ENCODE results near the gene WNT8A. TPM values are rescaled to one million over a fixed set of nuclear protein-coding genes. Genes with fewer than 3 reads are reported as not detected.
"Not testable (repeated sequence)": the region's sequence is repeated elsewhere in the genome, so short reads cannot be mapped to it uniquely, and the experiment has no call there.

The WNT8A gene
- total RNA-seq, 2 donors from 2014 or later = not detected

- peak in 1 of 2 donors; percentile 38 for TF ChIP-seq CTCF (IDR thresholded peaks at IDR 0.05)
- Histone ChIP-seq H3K27ac (no peak overlapping the region), H3K4me1 (no peaks in the 10 kb centered on the region), H3K4me3 (no peak overlapping the region), H3K36me3 (no peaks in the 10 kb centered on the region), H3K27me3 (no peaks in the 10 kb centered on the region), H3K9me3 (no peaks in the 10 kb centered on the region)
- no peak for DNase-seq (ENCODE audit: low spot score)
Measured at GRCh38 chr5:138065102-138065501, 18.7 kb upstream of the WNT8A start.

- no peak overlapping the region for H3K4me3 ChIP-seq
- H3K9me3 ChIP-seq = no peaks in the 10 kb centered on the region
- H3K36me3 ChIP-seq = no peaks in the 10 kb centered on the region
- DNase-seq (ENCODE audit: low spot score) = no peak
- no peak overlapping the region for H3K27ac ChIP-seq
- H3K4me1 ChIP-seq = no peaks in the 10 kb centered on the region
- no peak for TF ChIP-seq CTCF (IDR thresholded peaks at IDR 0.05)
- H3K27me3 ChIP-seq = no peaks in the 10 kb centered on the region
Measured at GRCh38 chr5:138067945-138068344, 15.9 kb upstream of the WNT8A start.

GRCh38 chr5:138068742-138069600, 14.9 kb upstream of the WNT8A start:
- no peak overlapping the region for H3K4me3 ChIP-seq
- no peaks in the 10 kb centered on the region for H3K27me3 ChIP-seq
- no peaks in the 10 kb centered on the region for H3K4me1 ChIP-seq
- peak; percentile 80 for DNase-seq (ENCODE audit: low spot score)
- H3K36me3 ChIP-seq = no peaks in the 10 kb centered on the region
- no peaks in the 10 kb centered on the region for H3K9me3 ChIP-seq
- TF ChIP-seq CTCF (IDR thresholded peaks at IDR 0.05) = peak; percentile 58 to 87
- no peak overlapping the region for H3K27ac ChIP-seq

GRCh38 chr5:138070026-138070425, 13.8 kb upstream of the WNT8A start:
- H3K4me3 ChIP-seq; H3K27ac ChIP-seq; H3K4me1 ChIP-seq; H3K36me3 ChIP-seq; DNase-seq (ENCODE audit: low spot score); H3K27me3 ChIP-seq; H3K9me3 ChIP-seq: not testable (repeated sequence)

GRCh38 chr5:138077064-138077696, 6.7 kb upstream of the WNT8A start:
- Histone ChIP-seq H3K9me3 (no peaks in the 10 kb centered on the region), H3K36me3 (no peaks in the 10 kb centered on the region), H3K27me3 (no peaks in the 10 kb centered on the region), H3K27ac (no peak overlapping the region), H3K4me3 (no peak overlapping the region), H3K4me1 (no peaks in the 10 kb centered on the region)
- DNase-seq (ENCODE audit: low spot score) = no peak
- peak; percentile 82 to 83 for TF ChIP-seq CTCF (IDR thresholded peaks at IDR 0.05)

- TF ChIP-seq CTCF (IDR thresholded peaks at IDR 0.05) = no peak
- no peak for DNase-seq (ENCODE audit: low spot score)
- no peak overlapping the region for H3K27ac ChIP-seq
- no peaks in the 10 kb centered on the region for H3K36me3 ChIP-seq
- no peaks in the 10 kb centered on the region for H3K4me1 ChIP-seq
- H3K4me3 ChIP-seq = no peak overlapping the region
- H3K27me3 ChIP-seq = no peaks in the 10 kb centered on the region
- H3K9me3 ChIP-seq = no peaks in the 10 kb centered on the region
Measured at GRCh38 chr5:138078006-138078643, 5.7 kb upstream of the WNT8A start.

Data from right atrium auricular region (tissue), 2 donors.